ENCODE data around the gene COL11A1. TPM values are rescaled to one million over a fixed set of nuclear protein-coding genes. Genes with fewer than 3 reads are reported as not detected.

The COL11A1 gene
- total and polyA plus RNA-seq, 2 donors (not counting 3 experiments of a cell fraction or from before 2014, with no cell fraction given): not detected

- Histone ChIP-seq H3K4me3 (replicated peaks in 1 of 3; ENCODE audit: insufficient read depth in 1 of 3, low read depth in 1 of 3, low read length in 3 of 3) (no peak overlapping the region), H3K27me3 (ENCODE audit: control insufficient read depth in 2 of 2, insufficient read depth in 2 of 2, low read length in 2 of 2) (no peaks in the 10 kb centered on the region), H3K9ac (replicated peaks; ENCODE audit: extremely low read depth, insufficient read depth, low read length) (no peak overlapping the region), H3K27ac (ENCODE audit: insufficient read depth, low read depth, low read length) (no peak overlapping the region), H3K9me1 (replicated peaks; ENCODE audit: control insufficient read depth, extremely low read depth, insufficient read depth, low read length) (no peaks in the 10 kb centered on the region), H3K36me3 (ENCODE audit: control insufficient read depth in 2 of 2, extremely low read depth in 1 of 2, insufficient read depth in 2 of 2, low read length in 2 of 2) (no peaks in the 10 kb centered on the region), H3K4me2 (ENCODE audit: insufficient read depth, low read length) (no peak overlapping the region), H2AFZ (ENCODE audit: low read depth, low read length) (no peak overlapping the region), H3K9me3 (replicated peaks; ENCODE audit: control insufficient read depth, insufficient read depth, low read length) (no peaks in the 10 kb centered on the region), H4K20me1 (replicated peaks; ENCODE audit: control insufficient read depth, extremely low read depth, insufficient read depth, low read length) (no peaks in the 10 kb centered on the region), H3K79me2 (ENCODE audit: control insufficient read depth, insufficient read depth, low read length) (no peaks in the 10 kb centered on the region), H3K4me1 (ENCODE audit: control insufficient read depth, extremely low read depth, insufficient read depth, low read length) (no peaks in the 10 kb centered on the region)
- TF ChIP-seq POLR2AphosphoS5 (IDR thresholded peaks at IDR 0.05; ENCODE audit: insufficient read depth, low read depth, low read length): no peak
- no peak for TF ChIP-seq EZH2 (IDR thresholded peaks at IDR 0.05; ENCODE audit: borderline replicate concordance, low read depth, low read length, severe bottlenecking)
- CTCF ChIA-PET: no interaction called here
- no peak for FAIRE-seq
- intact Hi-C loops (cut with micrococcal nuclease) (no loop called here), dilution Hi-C loops (cut with MboI; ENCODE audit: extremely low pct_ligation_motif_present, low sequenced_read_pairs) (no loop called here)
- DNase-seq (ENCODE audit: low read depth, low spot score): no peak
- POLR2A ChIA-PET: no interaction called here
- BruUV-seq (replicated peaks): no TSS peak
Measured at GRCh38 chr1:103156966-103157365, 48.6 kb upstream of the COL11A1 start.

- Histone ChIP-seq H3K9ac (replicated peaks; ENCODE audit: extremely low read depth, insufficient read depth, low read length) (no peak overlapping the region), H3K27ac (ENCODE audit: insufficient read depth, low read depth, low read length) (no peak overlapping the region), H3K36me3 (ENCODE audit: control insufficient read depth in 2 of 2, extremely low read depth in 1 of 2, insufficient read depth in 2 of 2, low read length in 2 of 2) (no peaks in the 10 kb centered on the region), H2AFZ (ENCODE audit: low read depth, low read length) (no peak overlapping the region), H3K9me3 (replicated peaks; ENCODE audit: control insufficient read depth, insufficient read depth, low read length) (no peaks in the 10 kb centered on the region), H3K4me2 (ENCODE audit: insufficient read depth, low read length) (no peak overlapping the region), H4K20me1 (replicated peaks; ENCODE audit: control insufficient read depth, extremely low read depth, insufficient read depth, low read length) (no peaks in the 10 kb centered on the region), H3K79me2 (ENCODE audit: control insufficient read depth, insufficient read depth, low read length) (no peaks in the 10 kb centered on the region), H3K27me3 (ENCODE audit: control insufficient read depth in 2 of 2, insufficient read depth in 2 of 2, low read length in 2 of 2) (no peaks in the 10 kb centered on the region), H3K4me3 (replicated peaks in 1 of 3; ENCODE audit: insufficient read depth in 1 of 3, low read depth in 1 of 3, low read length in 3 of 3) (no peak overlapping the region), H3K4me1 (ENCODE audit: control insufficient read depth, extremely low read depth, insufficient read depth, low read length) (no peaks in the 10 kb centered on the region), H3K9me1 (replicated peaks; ENCODE audit: control insufficient read depth, extremely low read depth, insufficient read depth, low read length) (no peaks in the 10 kb centered on the region)
- intact Hi-C loops (cut with micrococcal nuclease) (no loop called here), dilution Hi-C loops (cut with MboI; ENCODE audit: extremely low pct_ligation_motif_present, low sequenced_read_pairs) (no loop called here)
- ChIA-PET POLR2A (no interaction called here), CTCF (no interaction called here)
- no TSS peak for BruUV-seq (replicated peaks)
- no peak for TF ChIP-seq JUN (IDR thresholded peaks at IDR 0.05; ENCODE audit: borderline replicate concordance, insufficient read depth, insufficient read length, low read depth)
- no peak for TF ChIP-seq EZH2 (IDR thresholded peaks at IDR 0.05; ENCODE audit: borderline replicate concordance, low read depth, low read length, severe bottlenecking)
- TF ChIP-seq FOS (IDR thresholded peaks at IDR 0.05; ENCODE audit: borderline replicate concordance, insufficient read depth, low read length): no peak
- no peak for TF ChIP-seq POLR2AphosphoS5 (IDR thresholded peaks at IDR 0.05; ENCODE audit: insufficient read depth, low read depth, low read length)
- DNase-seq (ENCODE audit: low read depth, low spot score) (no peak), FAIRE-seq (no peak)
Measured at GRCh38 chr1:103146166-103146565, 37.8 kb upstream of the COL11A1 start.
